Measurements from ENCODE around the gene OR2L2. TPM values are rescaled to one million over a fixed set of nuclear protein-coding genes. Genes with fewer than 3 reads are reported as not detected.

Gene OR2L2, protein sequence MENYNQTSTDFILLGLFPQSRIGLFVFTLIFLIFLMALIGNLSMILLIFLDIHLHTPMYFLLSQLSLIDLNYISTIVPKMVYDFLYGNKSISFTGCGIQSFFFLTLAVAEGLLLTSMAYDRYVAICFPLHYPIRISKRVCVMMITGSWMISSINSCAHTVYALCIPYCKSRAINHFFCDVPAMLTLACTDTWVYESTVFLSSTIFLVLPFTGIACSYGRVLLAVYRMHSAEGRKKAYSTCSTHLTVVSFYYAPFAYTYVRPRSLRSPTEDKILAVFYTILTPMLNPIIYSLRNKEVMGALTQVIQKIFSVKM
- under 1 TPM in 1 of 2 experiments, not detected in 1; 0.23 TPM for total RNA-seq

DNA sequence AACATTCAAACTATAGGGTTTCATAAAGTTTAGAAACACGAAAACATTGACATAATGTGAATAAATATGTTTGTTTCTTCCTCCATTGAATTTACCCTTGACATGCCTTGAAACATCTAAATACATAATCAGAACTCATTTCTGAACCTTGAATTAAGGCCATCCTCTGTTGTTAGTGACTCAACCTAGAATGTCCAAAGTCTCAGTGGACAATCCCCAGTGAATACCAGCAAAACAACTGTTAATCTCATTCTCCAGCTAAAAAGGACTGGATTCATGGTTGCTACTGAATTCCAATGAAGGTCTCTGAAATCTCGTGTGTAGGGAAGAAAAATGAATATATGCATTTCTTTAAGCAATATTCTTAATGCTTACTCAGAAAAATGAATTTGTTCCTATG, at the start of gene OR2L2:
OR2L2 (plus strand) TSS at position 301 of the 400 bp plus-strand sequence. CDS start 8,198 bp downstream, outside the sequence.
- peaks cover 8% of the 10 kb centered on the region for H3K9me3 Mint-ChIP-seq (ENCODE audit: low read depth)
- no peak for ATAC-seq
- CTCF ChIA-PET = no interaction called here
- no peak within 1 kb of the TSS for H3K27ac Mint-ChIP-seq
- no peak within 1 kb of the TSS for H3K4me3 Mint-ChIP-seq
- no peak for DNase-seq
- H3K27me3 Mint-ChIP-seq = no peaks in the 10 kb centered on the region
- no peaks in the 10 kb centered on the region for H3K4me1 Mint-ChIP-seq
- no peaks in the 10 kb centered on the region for H3K36me3 Mint-ChIP-seq

GRCh38 chr1:247992986-247993385, 36.9 kb upstream of the OR2L2 start:
- ATAC-seq = no peak
- H3K27ac Mint-ChIP-seq = no peak overlapping the region
- no peak overlapping the region for H3K4me3 Mint-ChIP-seq
- peaks cover 5% of the 10 kb centered on the region for H3K9me3 Mint-ChIP-seq (ENCODE audit: low read depth)
- DNase-seq = no peak
- CTCF ChIA-PET = no interaction called here
- no peaks in the 10 kb centered on the region for H3K4me1 Mint-ChIP-seq
- H3K36me3 Mint-ChIP-seq = no peaks in the 10 kb centered on the region
- no peaks in the 10 kb centered on the region for H3K27me3 Mint-ChIP-seq

DNA sequence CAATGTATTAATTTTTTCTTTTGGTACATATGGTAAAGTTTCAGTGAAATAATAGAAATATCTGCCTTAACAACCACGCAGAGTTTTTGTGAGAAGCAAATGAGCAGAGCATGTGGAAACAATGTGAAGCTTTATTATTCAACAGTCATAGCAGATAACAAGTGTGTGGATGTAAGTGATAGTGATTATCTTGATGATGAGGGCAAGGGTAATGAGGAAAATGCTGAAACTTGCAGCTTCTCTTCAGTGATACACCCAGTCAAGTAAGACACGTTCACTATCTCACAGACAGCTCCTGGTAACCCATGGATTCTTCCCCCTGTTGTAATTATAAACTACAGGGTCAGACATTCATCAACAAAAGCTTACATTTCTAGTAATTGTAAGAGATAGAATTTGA, 31.1 kb upstream of the OR2L2 start:
- H3K4me1 Mint-ChIP-seq = no peaks in the 10 kb centered on the region
- H3K27ac Mint-ChIP-seq = no peak overlapping the region
- H3K36me3 Mint-ChIP-seq = no peaks in the 10 kb centered on the region
- H3K4me3 Mint-ChIP-seq = no peak overlapping the region
- peaks cover 7% of the 10 kb centered on the region for H3K9me3 Mint-ChIP-seq (ENCODE audit: low read depth)
- DNase-seq = no peak
- CTCF ChIA-PET = no interaction called here
- ATAC-seq = no peak
- H3K27me3 Mint-ChIP-seq = no peaks in the 10 kb centered on the region

- CTCF ChIA-PET = no interaction called here
- Mint-ChIP-seq H3K9me3 (ENCODE audit: low read depth) (peaks cover 7% of the 10 kb centered on the region), H3K27ac (no peak overlapping the region), H3K4me3 (no peak overlapping the region), H3K4me1 (no peaks in the 10 kb centered on the region), H3K27me3 (no peaks in the 10 kb centered on the region), H3K36me3 (no peaks in the 10 kb centered on the region)
- ATAC-seq (no peak), DNase-seq (no peak)
These were observed 29.7 kb upstream of the OR2L2 start for GRCh38 chr1:248000169-248000568.

- Mint-ChIP-seq H3K27ac (no peak overlapping the region), H3K4me3 (no peak overlapping the region), H3K36me3 (no peaks in the 10 kb centered on the region), H3K4me1 (no peaks in the 10 kb centered on the region), H3K27me3 (no peaks in the 10 kb centered on the region), H3K9me3 (ENCODE audit: low read depth) (peaks cover 15% of the 10 kb centered on the region)
- ATAC-seq (no peak), DNase-seq (no peak)
- CTCF ChIA-PET = no interaction called here
These were observed 22.1 kb upstream of the OR2L2 start for GRCh38 chr1:248007778-248008177.

DNA sequence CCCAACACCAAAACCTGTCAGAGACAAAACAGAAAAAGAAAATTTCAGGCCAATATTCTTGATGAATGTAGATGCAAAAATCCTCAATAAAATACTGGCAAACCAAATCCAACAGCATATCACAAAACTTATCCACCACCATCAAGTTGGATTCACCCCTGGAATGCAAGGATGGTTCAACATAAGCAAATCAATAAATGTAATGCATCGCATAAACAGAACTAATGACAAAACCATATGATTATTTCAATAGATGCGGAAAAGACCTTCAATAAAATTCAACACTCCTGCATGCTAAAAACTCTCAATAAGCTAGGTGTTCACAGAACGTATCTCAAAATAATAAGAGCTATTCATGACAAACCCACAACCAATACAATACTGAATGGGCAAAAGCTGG, 20.2 kb upstream of the OR2L2 start:
- CTCF ChIA-PET = no interaction called here
- Mint-ChIP-seq H3K36me3 (no peaks in the 10 kb centered on the region), H3K9me3 (ENCODE audit: low read depth) (peaks cover 8% of the 10 kb centered on the region), H3K27me3 (no peaks in the 10 kb centered on the region), H3K27ac (no peak overlapping the region), H3K4me1 (no peaks in the 10 kb centered on the region), H3K4me3 (no peak overlapping the region)
- ATAC-seq (no peak), DNase-seq (no peak)

- CTCF ChIA-PET = no interaction called here
- Mint-ChIP-seq H3K4me3 (no peak within 1 kb of the TSS), H3K27me3 (no peaks in the 10 kb centered on the region), H3K4me1 (no peaks in the 10 kb centered on the region), H3K27ac (no peak within 1 kb of the TSS), H3K36me3 (no peaks in the 10 kb centered on the region), H3K9me3 (ENCODE audit: low read depth) (peaks cover 15% of the 10 kb centered on the region)
- DNase-seq (no peak), ATAC-seq (no peak)
These were observed 16.6 kb upstream of the OR2L2 start, which contains the start of gene OR2L5 for GRCh38 chr1:248013229-248013710. Gene OR2L5 (plus strand): TSS chr1:248013660. CDS start chr1:248021948, 8,288 bp downstream.

- ATAC-seq = no peak
- CTCF ChIA-PET = no interaction called here
- Mint-ChIP-seq H3K36me3 (no peaks in the 10 kb centered on the region), H3K27ac (no peak overlapping the region), H3K4me3 (no peak overlapping the region), H3K27me3 (no peaks in the 10 kb centered on the region), H3K4me1 (no peaks in the 10 kb centered on the region), H3K9me3 (ENCODE audit: low read depth) (peaks cover 9% of the 10 kb centered on the region)
- DNase-seq = no peak
These were observed 14.1 kb upstream of the OR2L2 start for GRCh38 chr1:248015803-248016202.

DNA sequence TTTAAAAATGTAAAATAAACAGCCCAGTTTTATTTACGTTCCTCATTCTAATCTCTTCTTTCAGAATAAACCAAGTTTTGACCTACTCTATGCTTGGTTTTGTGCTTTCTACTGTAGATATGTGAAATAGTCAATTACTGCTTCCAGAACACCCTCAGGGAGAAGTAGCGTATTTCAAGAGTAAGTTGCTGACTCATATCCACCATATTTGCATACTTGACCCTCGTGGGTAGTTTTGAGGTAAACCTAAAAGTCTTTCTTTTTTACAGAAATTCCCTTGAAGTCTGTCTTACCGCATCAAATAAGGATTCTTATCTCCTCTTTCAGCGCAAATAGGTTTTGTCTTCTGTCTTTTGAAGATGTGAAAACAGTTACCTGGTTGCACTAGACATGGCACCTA, 15.3 kb downstream of the OR2L2 start:
- Mint-ChIP-seq H3K27me3 (no peaks in the 10 kb centered on the region), H3K27ac (no peak overlapping the region), H3K9me3 (ENCODE audit: low read depth) (peaks cover 15% of the 10 kb centered on the region), H3K36me3 (no peaks in the 10 kb centered on the region), H3K4me3 (no peak overlapping the region), H3K4me1 (no peaks in the 10 kb centered on the region)
- no peak for ATAC-seq
- DNase-seq = no peak
- CTCF ChIA-PET = no interaction called here

DNA sequence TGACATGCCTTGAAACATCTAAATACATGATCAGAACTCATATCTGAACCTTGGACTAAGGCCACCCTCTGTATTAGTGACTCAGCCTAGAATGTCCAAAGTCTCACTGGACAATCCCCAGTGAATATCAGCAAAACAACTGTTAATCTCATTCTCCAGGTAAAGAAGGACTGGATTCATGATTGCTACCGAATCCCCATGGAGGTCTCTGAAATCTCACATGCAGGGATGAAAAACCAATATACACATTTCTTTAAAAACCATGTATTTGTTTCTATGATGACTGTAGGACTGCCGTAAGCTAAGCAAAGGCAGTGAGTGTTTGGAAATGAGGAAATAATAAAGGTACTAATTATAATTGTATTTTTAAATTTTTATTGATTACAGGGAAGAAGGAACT, 16.7 kb downstream of the OR2L2 start, which contains the start of gene OR2L3:
OR2L3 (plus strand) TSS at position 301 of the 400 bp plus-strand sequence. CDS start 13,846 bp downstream, outside the sequence.
- Mint-ChIP-seq H3K9me3 (ENCODE audit: low read depth) (peaks cover 11% of the 10 kb centered on the region), H3K36me3 (no peaks in the 10 kb centered on the region), H3K4me3 (no peak within 1 kb of the TSS), H3K27me3 (no peaks in the 10 kb centered on the region), H3K4me1 (no peaks in the 10 kb centered on the region), H3K27ac (no peak within 1 kb of the TSS)
- ATAC-seq (no peak), DNase-seq (no peak)
- CTCF ChIA-PET = no interaction called here

DNA sequence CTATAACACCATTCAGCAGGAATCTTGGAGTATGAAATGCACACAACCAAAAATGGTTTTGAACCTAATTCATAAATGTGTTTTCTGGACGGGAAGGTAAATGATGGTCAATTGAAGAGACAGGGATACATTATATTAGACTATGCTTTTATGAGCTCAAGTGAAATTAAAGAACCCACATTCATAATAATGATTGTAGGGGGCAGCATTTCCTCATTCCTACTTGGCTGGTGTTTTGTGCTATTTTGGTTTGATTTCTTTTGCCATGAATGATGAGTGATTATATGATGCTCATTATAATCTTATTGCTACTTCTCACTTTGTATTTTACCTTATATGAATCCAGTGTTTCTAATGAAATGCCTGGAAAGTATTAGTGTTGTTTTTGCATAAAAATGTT, 17.1 kb downstream of the OR2L2 start:
- CTCF ChIA-PET = no interaction called here
- no peak overlapping the region for H3K27ac Mint-ChIP-seq
- no peak overlapping the region for H3K4me3 Mint-ChIP-seq
- H3K27me3 Mint-ChIP-seq = no peaks in the 10 kb centered on the region
- DNase-seq = no peak
- no peak for ATAC-seq
- H3K4me1 Mint-ChIP-seq = no peaks in the 10 kb centered on the region
- H3K9me3 Mint-ChIP-seq (ENCODE audit: low read depth) = peaks cover 11% of the 10 kb centered on the region
- no peaks in the 10 kb centered on the region for H3K36me3 Mint-ChIP-seq

DNA sequence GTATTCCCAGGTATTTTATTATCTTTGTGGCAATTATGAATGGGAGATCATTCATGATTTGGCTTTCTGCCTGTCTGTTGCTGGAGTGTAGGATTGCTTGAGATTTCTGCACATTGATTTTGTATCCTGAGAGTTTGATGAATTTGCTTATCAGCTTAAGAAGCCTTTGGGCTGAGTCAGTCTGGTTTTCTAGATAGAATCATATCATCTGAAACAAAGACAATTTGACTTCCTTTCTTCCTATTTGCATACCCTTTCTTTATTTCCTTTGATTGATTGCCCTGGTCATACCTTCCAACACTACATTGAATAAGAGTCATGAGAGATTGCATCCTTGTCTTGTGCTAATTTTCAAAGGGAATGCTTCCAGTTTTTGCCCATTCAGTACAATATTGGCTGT, 24.8 kb downstream of the OR2L2 start:
- Mint-ChIP-seq H3K4me3 (no peak overlapping the region), H3K4me1 (no peaks in the 10 kb centered on the region), H3K36me3 (no peaks in the 10 kb centered on the region), H3K9me3 (ENCODE audit: low read depth) (peaks cover 11% of the 10 kb centered on the region), H3K27me3 (no peaks in the 10 kb centered on the region), H3K27ac (no peak overlapping the region)
- DNase-seq (no peak), ATAC-seq (no peak)
- CTCF ChIA-PET = no interaction called here

GRCh38 chr1:248055261-248055660, 25.4 kb downstream of the OR2L2 start:
- CTCF ChIA-PET = no interaction called here
- ATAC-seq (no peak), DNase-seq (no peak)
- peaks cover 11% of the 10 kb centered on the region for H3K9me3 Mint-ChIP-seq (ENCODE audit: low read depth)
- H3K27ac Mint-ChIP-seq = no peak overlapping the region
- H3K4me3 Mint-ChIP-seq = no peak overlapping the region
- no peaks in the 10 kb centered on the region for H3K36me3 Mint-ChIP-seq
- H3K4me1 Mint-ChIP-seq = no peaks in the 10 kb centered on the region
- H3K27me3 Mint-ChIP-seq = no peaks in the 10 kb centered on the region

DNA sequence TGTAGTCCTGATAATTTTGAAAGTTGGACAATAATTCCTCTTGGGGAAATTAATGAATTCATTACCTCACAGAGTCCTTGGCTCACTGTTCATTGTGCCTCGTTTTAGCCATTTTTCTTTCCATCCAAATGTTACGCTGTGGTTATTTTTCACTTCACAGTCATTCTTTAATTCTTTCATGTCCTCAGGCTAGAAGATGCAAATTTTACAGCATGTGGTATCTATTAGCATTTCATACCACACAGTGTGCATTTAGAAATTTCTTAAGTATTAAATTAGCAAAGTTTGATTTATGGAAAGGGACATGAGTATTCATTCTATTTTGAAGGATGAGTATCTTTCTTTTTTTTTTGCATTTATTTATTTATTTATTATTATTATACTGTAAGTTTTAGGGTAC, 35.2 kb downstream of the OR2L2 start:
- CTCF ChIA-PET = no interaction called here
- no peaks in the 10 kb centered on the region for H3K4me1 Mint-ChIP-seq
- peaks cover 2% of the 10 kb centered on the region for H3K9me3 Mint-ChIP-seq (ENCODE audit: low read depth)
- DNase-seq = no peak
- H3K27me3 Mint-ChIP-seq = no peaks in the 10 kb centered on the region
- H3K36me3 Mint-ChIP-seq = no peaks in the 10 kb centered on the region
- H3K27ac Mint-ChIP-seq = no peak overlapping the region
- H3K4me3 Mint-ChIP-seq = no peak overlapping the region
- no peak for ATAC-seq

Measured in activated CD8-positive, alpha-beta memory T cell treated with anti-CD3 and anti-CD28 coated beads, Interleukin-2, amount 10 ng/mL, durations not matched to agents 7 days and 5 days (primary cell).